Kasumi-1 (cell line): ENCODE measurements around the gene H3-3A.
A peak's percentile ranks its signal among the peaks of the same experiment; 100 is the strongest.

ENCODE experiments used
- DNase-seq, 2 experiments: peaks; one replicate each; lab custom pipeline; 2025; lab: John Stamatoyannopoulos, UW

H3-3A gene

DNA sequence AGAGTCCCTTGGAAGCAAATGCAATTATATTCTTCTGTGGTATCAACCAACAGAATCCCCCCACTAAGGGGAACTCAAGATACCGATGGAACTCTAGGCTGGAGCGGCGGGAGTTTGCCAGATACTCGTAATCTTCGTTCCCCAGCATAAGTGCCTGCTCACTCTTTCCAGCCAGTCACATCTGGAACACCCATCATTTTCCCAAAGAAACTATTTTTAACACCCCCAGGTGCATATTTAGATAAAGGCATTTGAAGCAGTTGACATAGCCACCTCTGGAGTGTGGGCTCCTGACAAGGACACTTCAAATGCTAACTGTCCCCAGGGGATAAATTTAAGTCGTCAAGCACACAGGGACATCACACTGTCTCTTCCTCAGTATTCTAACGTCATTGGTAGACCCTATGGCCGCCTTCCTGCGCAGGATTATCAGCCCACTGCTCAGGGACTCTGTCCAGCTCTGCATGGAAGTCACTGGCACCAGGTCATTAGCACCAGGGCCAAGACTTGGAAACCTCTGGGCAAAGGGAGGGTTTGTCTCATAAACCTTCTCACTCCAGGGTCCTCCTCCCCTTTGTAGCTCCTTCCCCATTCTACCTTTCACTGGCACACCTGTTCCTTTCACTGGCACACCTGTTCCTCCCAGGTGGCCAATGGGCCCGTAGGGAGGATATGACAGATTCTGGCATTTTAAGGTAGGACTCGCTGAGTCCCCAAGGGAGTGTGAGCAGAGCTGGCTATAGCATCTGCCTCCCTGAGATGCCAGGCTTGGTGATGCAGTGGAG is 48.8 kb downstream of the H3-3A start:
- DNase-seq: no peak

DNA sequence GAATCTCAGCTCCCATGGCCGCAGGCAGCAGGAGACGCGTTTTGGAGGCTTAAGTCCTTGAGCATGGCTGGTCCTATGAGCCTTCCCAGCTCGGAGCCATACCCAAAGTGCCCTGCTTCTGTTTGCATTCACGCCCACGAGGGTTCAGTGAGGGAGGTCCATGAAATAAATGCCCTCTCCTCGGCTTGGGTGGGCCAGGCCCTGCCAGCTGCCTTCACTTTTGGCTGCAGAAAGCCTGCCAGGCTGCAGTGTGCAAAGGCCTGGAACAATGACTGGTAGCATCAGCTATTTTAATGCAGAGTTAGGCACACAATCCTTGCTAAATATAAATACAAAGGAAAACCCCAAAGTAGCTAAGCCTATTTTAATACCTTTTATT is 49.4 kb downstream of the H3-3A start:
- DNase-seq: no peak

DNA sequence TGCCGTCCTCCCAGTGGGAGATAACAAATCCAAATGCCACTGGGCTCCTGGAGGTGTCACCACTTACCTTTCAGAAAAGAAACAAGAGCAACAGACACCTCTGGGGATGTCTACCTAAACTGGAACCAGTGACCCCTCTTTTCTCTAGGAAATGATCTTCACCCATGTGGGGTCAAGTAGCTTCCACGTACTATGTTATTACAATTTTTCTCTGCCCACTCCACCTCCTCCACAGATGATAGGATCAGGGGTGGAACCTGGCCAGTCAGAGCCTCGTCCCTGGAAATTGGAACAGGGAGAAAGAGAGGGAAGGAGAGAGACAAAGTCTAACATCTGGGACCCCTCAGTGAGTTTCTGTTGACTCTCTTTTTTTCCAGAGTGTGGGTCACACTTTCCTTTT is 50.1 kb downstream of the H3-3A start:
- DNase-seq: no peak

DNA sequence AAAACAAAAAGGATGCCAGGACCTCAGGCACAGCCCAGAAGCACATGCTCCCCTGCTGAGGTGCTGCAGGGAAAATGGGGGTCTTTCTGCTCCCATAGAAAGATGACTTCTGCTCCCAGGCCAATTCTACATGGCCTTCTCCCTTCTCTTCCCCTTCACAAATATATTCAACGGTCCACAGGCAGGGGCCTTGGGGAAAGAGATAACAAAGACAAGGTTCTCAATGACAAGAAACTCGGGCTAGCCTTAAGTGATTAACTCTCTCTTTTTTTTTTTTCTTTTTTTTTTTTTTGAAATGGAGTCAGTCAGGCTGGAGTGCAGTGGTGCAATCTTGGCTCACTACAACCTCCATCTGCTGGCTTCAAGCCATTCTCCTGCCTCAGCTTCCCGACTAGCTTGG is 54.2 kb downstream of the H3-3A start:
- DNase-seq: no peak

DNA sequence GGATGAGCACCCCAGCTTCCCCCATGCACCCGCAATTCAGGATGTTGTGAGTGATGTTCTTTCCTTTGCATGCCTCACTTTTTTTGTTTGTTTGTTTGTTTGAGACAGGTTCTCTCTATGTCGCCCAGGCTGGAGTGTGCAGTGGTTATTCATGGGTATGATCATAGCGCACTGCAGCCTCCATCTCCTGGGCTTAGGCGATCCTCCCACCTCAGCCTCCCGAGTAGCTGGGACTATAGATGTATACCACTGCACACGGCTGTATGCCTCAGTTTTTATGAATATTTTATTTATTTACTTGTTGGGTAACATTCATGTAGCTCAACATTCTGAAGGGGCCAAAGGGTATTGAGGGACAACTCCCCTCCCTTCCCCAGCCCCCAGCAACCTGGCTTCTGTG is 54.8 kb downstream of the H3-3A start:
- no peak for DNase-seq

DNA sequence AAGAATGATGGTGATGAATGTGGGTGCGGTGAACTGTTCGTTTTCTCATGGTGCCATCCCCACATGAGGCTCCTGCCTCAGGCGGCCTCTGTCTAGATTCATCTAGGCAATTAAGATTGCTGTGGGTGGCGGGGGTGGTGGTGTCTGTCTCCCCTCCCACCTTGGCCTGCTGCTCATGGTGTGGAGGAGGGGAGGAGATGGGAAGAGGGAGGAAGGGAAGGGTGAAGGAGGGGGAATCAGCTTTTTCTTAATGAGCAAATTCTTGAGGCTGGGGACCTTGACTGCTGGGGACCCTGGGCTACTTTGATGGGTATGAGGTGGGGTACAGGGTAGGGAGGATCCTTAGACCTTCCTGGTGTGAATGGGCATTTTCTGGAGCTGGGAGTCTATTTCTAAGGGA is 55.8 kb downstream of the H3-3A start:
- no peak for DNase-seq

DNA sequence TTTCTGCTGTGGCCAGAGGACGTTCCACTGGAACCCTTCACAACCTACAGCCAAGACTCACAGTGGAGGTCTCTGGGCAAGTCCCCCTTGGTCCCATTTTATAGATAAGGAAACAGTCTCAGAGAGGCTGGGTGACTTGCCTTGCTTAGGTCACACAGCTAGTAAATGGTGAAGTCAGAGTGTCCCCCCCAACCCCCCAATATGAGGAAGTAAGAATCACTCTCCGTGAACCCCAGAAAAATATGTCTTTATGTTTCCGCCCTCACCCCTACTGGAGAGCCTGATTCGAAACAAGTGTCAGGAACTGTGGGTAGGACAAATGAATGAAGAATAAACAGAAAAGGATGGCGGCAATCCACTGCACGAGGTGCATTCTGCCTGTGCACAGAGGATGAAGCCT is 56.7 kb downstream of the H3-3A start:
- no peak for DNase-seq

DNA sequence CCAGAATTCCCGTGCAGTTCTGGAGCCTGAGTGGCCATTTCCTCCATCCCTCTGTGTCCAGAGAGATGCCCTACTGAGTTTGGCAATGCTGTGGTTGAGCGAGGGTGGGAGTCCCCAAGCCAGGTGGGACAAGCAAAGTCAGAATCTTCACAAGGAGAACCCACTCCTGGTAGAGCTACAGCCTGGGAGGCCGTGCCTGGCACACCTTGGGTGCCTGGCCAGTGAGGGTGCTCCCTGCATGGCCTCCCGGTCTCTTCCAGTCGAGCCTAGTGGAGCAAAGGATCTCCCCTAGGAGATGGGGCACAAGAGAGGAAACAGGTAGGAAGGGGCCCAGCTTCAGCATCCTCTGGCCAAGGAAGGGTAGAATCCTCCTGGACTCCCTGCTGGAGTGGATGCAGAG is 57.9 kb downstream of the H3-3A start:
- DNase-seq: no peak

DNA sequence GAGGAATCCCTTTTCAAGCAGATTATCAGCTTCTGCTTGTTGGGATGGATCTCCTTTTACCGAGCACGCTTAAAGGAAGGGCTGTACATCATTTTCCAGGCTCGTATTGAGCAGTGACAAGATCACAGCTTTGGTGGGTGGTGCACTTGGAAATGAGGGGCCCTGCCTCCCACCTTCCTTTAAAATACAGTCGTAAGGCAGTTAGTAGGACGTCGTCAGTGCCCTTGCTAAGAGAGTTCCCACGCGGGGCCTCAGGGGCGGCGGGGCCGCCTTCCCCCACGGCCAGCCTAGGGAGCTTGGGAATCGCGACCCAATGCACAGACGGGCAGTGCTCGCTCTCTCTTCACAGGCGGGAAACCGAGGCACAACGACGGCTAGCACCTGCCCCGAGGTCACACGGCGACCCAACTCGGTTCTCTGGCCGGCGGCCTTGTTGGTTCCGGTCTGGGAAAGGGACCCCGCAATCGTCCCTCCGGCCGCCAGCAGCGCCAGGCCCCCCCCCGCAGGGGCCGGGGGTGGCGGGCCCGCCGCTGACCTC is 58.6 kb downstream of the H3-3A start:
- peak in 1 of 2 experiments; percentile 4 for DNase-seq
